Measurements from ENCODE around the gene NFKB2. TPM values are rescaled to one million over a fixed set of nuclear protein-coding genes. Genes with fewer than 3 reads are reported as not detected.

The NFKB2 gene
- total RNA-seq, 4 donors from 2014 or later, result 12.3 to 26.0 (median 15.3) TPM

GRCh38 chr10:102406815-102407214 lies 11.3 kb downstream of the NFKB2 start:
- intact Hi-C loops (cut with DNase I), result no loop called here
- peaks cover 4 to 19% of the 10 kb centered on the region in 2 donors for H3K4me1 ChIP-seq

GRCh38 chr10:102407425-102408130 lies 12.1 kb downstream of the NFKB2 start:
- H3K4me1 ChIP-seq, result peaks cover 4 to 19% of the 10 kb centered on the region in 2 donors
- intact Hi-C loops (cut with DNase I), result no loop called here
- H3K27me3 ChIP-seq, result peaks cover 21% of the 10 kb centered on the region
- H3K27ac ChIP-seq, result no peak overlapping the region
- no peaks in the 10 kb centered on the region for H3K36me3 ChIP-seq
- H3K4me3 ChIP-seq (replicated peaks in 1 of 3), result no peak overlapping the region
- no peak for DNase-seq
- H3K9me3 ChIP-seq, result no peaks in the 10 kb centered on the region
- 70 to 90% methylated on average over 9 to 12 of the region's 13 CpGs for WGBS, 2 donors
- TF ChIP-seq CTCF (IDR thresholded peaks at IDR 0.05), result no peak
- no peak for TF ChIP-seq POLR2A (IDR thresholded peaks at IDR 0.05)

More at GRCh38 chr10:102406815-102407214, 11.3 kb downstream of the NFKB2 start:
- 94 to 100% methylated on average over 2 of the region's 2 CpGs for WGBS, 2 donors
- Histone ChIP-seq H3K27ac (no peak overlapping the region), H3K36me3 (peaks cover 0 to 4% of the 10 kb centered on the region in 2 donors), H3K27me3 (peaks cover 21% of the 10 kb centered on the region), H3K9me3 (no peaks in the 10 kb centered on the region), H3K4me3 (replicated peaks in 1 of 3) (no peak overlapping the region)
- DNase-seq, result no peak
- no peak for TF ChIP-seq POLR2A (IDR thresholded peaks at IDR 0.05)

GRCh38 chr10:102408131-102408727 lies 12.7 kb downstream of the NFKB2 start:
- peaks cover 4 to 19% of the 10 kb centered on the region in 2 donors for H3K4me1 ChIP-seq
- WGBS, 2 donors, result 66 to 67% methylated on average over 10 to 14 of the region's 14 CpGs
- H3K27me3 ChIP-seq, result peaks cover 21% of the 10 kb centered on the region
- intact Hi-C loops (cut with DNase I), result no loop called here
- DNase-seq, result no peak
- no peaks in the 10 kb centered on the region for H3K9me3 ChIP-seq
- no peak overlapping the region for H3K27ac ChIP-seq
- H3K4me3 ChIP-seq (replicated peaks in 1 of 3), result peak overlapping the region in 1 of 3 donors; percentile 17
- H3K36me3 ChIP-seq, result no peaks in the 10 kb centered on the region
- TF ChIP-seq POLR2A (IDR thresholded peaks at IDR 0.05), result no peak
- TF ChIP-seq CTCF (IDR thresholded peaks at IDR 0.05), result no peak

- no peak for DNase-seq
- Histone ChIP-seq H3K4me1 (peaks cover 4 to 19% of the 10 kb centered on the region in 2 donors), H3K9me3 (no peaks in the 10 kb centered on the region), H3K4me3 (replicated peaks in 1 of 3) (peak overlapping the region in 1 of 3 donors; percentile 17), H3K36me3 (no peaks in the 10 kb centered on the region), H3K27me3 (peaks cover 21% of the 10 kb centered on the region), H3K27ac (no peak overlapping the region)
- intact Hi-C loops (cut with DNase I), result no loop called here
- 0 to 2% methylated on average over 19 to 26 of the region's 103 CpGs for WGBS, 2 donors
- no peak for TF ChIP-seq CTCF (IDR thresholded peaks at IDR 0.05)
- no peak for TF ChIP-seq POLR2A (IDR thresholded peaks at IDR 0.05)
These were observed 13.5 kb downstream of the NFKB2 start for GRCh38 chr10:102408728-102409603.

- Histone ChIP-seq H3K4me3 (replicated peaks in 1 of 3) (no peak overlapping the region), H3K36me3 (no peaks in the 10 kb centered on the region), H3K27me3 (peaks cover 21% of the 10 kb centered on the region), H3K4me1 (peaks cover 4 to 19% of the 10 kb centered on the region in 2 donors), H3K9me3 (no peaks in the 10 kb centered on the region), H3K27ac (no peak overlapping the region)
- TF ChIP-seq CTCF (IDR thresholded peaks at IDR 0.05) (no peak), POLR2A (IDR thresholded peaks at IDR 0.05) (no peak)
- 33 to 36% methylated on average over 20 to 21 of the region's 24 CpGs for WGBS, 2 donors
- no peak for DNase-seq
- intact Hi-C loops (cut with DNase I), result no loop called here
These were observed 14.3 kb downstream of the NFKB2 start for GRCh38 chr10:102409604-102410428.

Measured in thyroid gland (tissue), 4 donors.